ENCODE measurements around the gene LPAR4.

GRCh38 chrX:78748846-78749245 is 1.3 kb downstream of the LPAR4 start:
- TF ChIP-seq LEF1 (IDR thresholded peaks at IDR 0.05; ENCODE audit: borderline replicate concordance) (no peak), CTBP1 (IDR thresholded peaks at IDR 0.05; ENCODE audit: borderline replicate concordance) (no peak), FOXA1 (IDR thresholded peaks at IDR 0.05) (no peak), SP1 (IDR thresholded peaks at IDR 0.05) (no peak), TARDBP (IDR thresholded peaks at IDR 0.05) (no peak), BHLHE40 (IDR thresholded peaks at IDR 0.05; ENCODE audit: borderline replicate concordance) (no peak), ARNT (IDR thresholded peaks at IDR 0.05) (no peak), ELF4 (IDR thresholded peaks at IDR 0.05) (no peak)

Data from HEK293T (cell line).